Peyer's patch (tissue), 4 donors: ENCODE measurements around the gene DOCK9.

Source experiments
- CTCF ChIP-seq, 6 experiments: fragments of 450-650 bp in 4 of 6; fragments of 200-600 bp in 2 of 6; sonication (generic) in 1 of 6; IDR thresholded peaks; one replicate each; pipeline ENCODE4 v1.5.1; 2017 to 2019; ENCODE audit warnings: antibody characterized with exemption in 6 of 6, mild to moderate bottlenecking in 3 of 6, moderate library complexity in 1 of 6
- POLR2A ChIP-seq, 2 donors: fragments of 450-650 bp; IDR thresholded peaks; one replicate each; pipeline ENCODE4 v1.5.1; 2017; ENCODE audit warnings: antibody characterized with exemption in 2 of 2, mild to moderate bottlenecking in 2 of 2, moderate library complexity in 2 of 2

GRCh38 chr13:98766697-98767096 is 211.2 kb downstream of the DOCK9 start:
- TF ChIP-seq CTCF (IDR thresholded peaks at IDR 0.05) (no peak), POLR2A (IDR thresholded peaks at IDR 0.05) (no peak)
